Fibroblast of lung (primary cell): Measurements from ENCODE around the gene CDH5. TPM values are rescaled to one million over a fixed set of nuclear protein-coding genes. Genes with fewer than 3 reads are reported as not detected.

Source experiments
- DNase-seq, 2 donors: peaks; one replicate each; pipeline versions ENCODE4 v3.0.0 to v3.0.0-alpha.2; 2010; ENCODE audit warnings: low read depth in 2 of 2
- H2AFZ ChIP-seq: 2 replicates; pipeline ENCODE4 v1.5.1; 2012; ENCODE audit warnings: low read length, control low read depth, inconsistent platforms
- H3K27ac ChIP-seq: 2 replicates; pipeline ENCODE4 v1.5.1; 2011; ENCODE audit warnings: low read length, control low read depth; ENCODE audit not compliant: insufficient read depth
- H3K27me3 ChIP-seq: 2 replicates; pipeline ENCODE4 v1.5.1; 2011; ENCODE audit warnings: mild to moderate bottlenecking, low read length; ENCODE audit not compliant: control insufficient read depth, insufficient read depth
- H3K36me3 ChIP-seq: 2 replicates; pipeline ENCODE4 v1.5.1; 2011; ENCODE audit warnings: low read length; ENCODE audit not compliant: control insufficient read depth, insufficient read depth
- H3K4me1 ChIP-seq: 2 replicates; pipeline ENCODE4 v1.5.1; 2011; ENCODE audit warnings: low read length; ENCODE audit not compliant: control insufficient read depth, insufficient read depth; ENCODE audit errors: extremely low read depth
- H3K4me2 ChIP-seq: 2 replicates; pipeline ENCODE4 v1.5.1; 2011; ENCODE audit warnings: low read length, control low read depth; ENCODE audit not compliant: insufficient read depth; ENCODE audit errors: extremely low read depth
- H3K4me3 ChIP-seq, 4 experiments: fragments of 200-600 bp in 1 of 4; sonication (generic) in 1 of 4; replicated peaks in 1 of 4; 2 replicates each; pipeline ENCODE4 v1.5.1; 2011 to 2016; ENCODE audit warnings: low read length in 4 of 4, low read depth in 3 of 4, mild to moderate bottlenecking in 3 of 4, control low read depth in 2 of 4, inconsistent platforms in 1 of 4, mixed read lengths in 1 of 4; ENCODE audit not compliant: insufficient read depth in 1 of 4; ENCODE audit errors: control extremely low read depth in 1 of 4
- H3K79me2 ChIP-seq: 2 replicates; pipeline ENCODE4 v1.5.1; 2012; ENCODE audit warnings: mild to moderate bottlenecking, low read length, inconsistent platforms; ENCODE audit not compliant: control insufficient read depth, insufficient read depth
- H3K9ac ChIP-seq: 2 replicates; pipeline ENCODE4 v1.5.1; 2011; ENCODE audit warnings: mild to moderate bottlenecking, low read length, control low read depth; ENCODE audit not compliant: insufficient read depth
- H3K9me3 ChIP-seq: 2 replicates; pipeline ENCODE4 v1.5.1; 2012; ENCODE audit warnings: low read depth, low read length; ENCODE audit not compliant: control insufficient read depth, insufficient read depth
- H4K20me1 ChIP-seq: 2 replicates; pipeline ENCODE4 v1.5.1; 2011; ENCODE audit warnings: low read length; ENCODE audit not compliant: control insufficient read depth, insufficient read depth; ENCODE audit errors: extremely low read depth
- EZH2 ChIP-seq: IDR thresholded peaks from 2 replicates; pipeline ENCODE4 v1.5.1; 2012; ENCODE audit warnings: low read length, control low read depth, mild to moderate bottlenecking; ENCODE audit errors: missing control alignments
- polyA plus RNA-seq, 2 donors: library from polyadenylated mRNA; depleted of rRNA in 1 of 2; stranded (reverse) in 1 of 2; unstranded in 1 of 2; fragments of >200 nt; gene quantifications; 2 replicates each; pipeline ENCODE4 v1.2.1, GENCODE V29; 2011 to 2012; ENCODE audit warnings: missing spikeins in 1 of 2
- total RNA-seq: library from RNA; depleted of rRNA; stranded (reverse); fragments of >200 nt; gene quantifications from 2 replicates; pipeline ENCODE4 v1.2.1, GENCODE V29; 2014
- TF ChIP-seq, protein P1 (sequence below), 2 donors: IDR thresholded peaks in 1 of 2; conservative IDR thresholded peaks in 1 of 2; 1 replicate in 1 of 2; 2 replicates in 1 of 2; pipeline ENCODE4 v1.5.1; 2011 to 2012; ENCODE audit warnings: low read length in 2 of 2, control low read depth in 1 of 2, inconsistent platforms in 1 of 2, low read depth in 1 of 2, mild to moderate bottlenecking in 1 of 2

Gene CDH5
- total and polyA plus RNA-seq, 2 donors (not counting 1 experiment from before 2014, with no cell fraction given), result 0.02 TPM; not detected in 1

DNA sequence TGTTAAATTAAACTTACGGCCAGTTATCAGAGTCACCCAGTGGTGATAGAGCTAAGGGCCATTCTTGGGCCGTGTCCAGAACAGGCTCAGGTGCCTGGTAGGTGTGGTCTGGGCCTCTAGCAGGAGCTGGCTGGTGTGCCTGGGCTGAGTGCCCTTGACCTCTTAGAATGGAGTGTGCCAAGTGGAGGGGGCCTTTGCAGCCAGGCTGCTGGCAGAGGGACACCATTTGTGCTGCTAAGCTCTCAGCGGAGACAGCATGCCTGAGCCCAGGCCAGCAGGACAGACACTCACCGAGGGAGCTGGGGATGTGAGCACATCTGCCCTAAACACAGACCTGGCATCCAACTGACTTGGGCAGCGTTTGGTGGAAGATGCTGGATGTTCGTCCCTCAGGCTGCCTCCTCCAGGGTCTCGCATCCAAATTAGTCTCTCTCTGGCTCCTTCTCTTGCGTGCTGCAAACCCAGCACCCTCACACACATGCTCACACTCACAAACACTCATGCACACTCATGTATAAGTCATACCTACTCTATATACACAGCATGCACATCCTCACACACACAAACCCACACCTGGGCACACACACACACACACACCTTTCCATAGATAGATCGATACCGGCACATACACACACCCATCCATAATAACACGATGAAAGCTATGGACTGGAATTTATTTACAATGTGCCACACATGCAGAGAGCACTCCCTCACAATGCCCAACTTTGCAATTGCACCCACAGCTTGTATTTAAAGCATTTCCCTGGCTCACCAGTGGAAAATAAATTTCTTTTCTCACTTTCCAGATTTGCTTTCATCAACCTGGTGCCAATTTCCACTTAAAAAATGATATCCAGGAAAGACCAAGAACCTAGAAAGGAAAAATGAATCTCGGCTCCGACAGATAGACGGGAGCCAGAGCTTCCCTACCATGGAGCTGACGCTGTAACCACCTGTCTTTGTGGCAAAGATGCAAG, 33.6 kb upstream of the CDH5 start:
- Histone ChIP-seq H3K4me2 (no peak overlapping the region), H2AFZ (no peak overlapping the region), H3K27ac (no peak overlapping the region), H3K4me1 (no peaks in the 10 kb centered on the region), H3K79me2 (no peaks in the 10 kb centered on the region), H3K4me3 (no peak overlapping the region), H3K36me3 (no peaks in the 10 kb centered on the region), H3K9me3 (no peaks in the 10 kb centered on the region), H3K9ac (no peak overlapping the region), H4K20me1 (no peaks in the 10 kb centered on the region), H3K27me3 (peaks cover 14% of the 10 kb centered on the region)
- DNase-seq, result no peak
- TF ChIP-seq, protein P1, sequence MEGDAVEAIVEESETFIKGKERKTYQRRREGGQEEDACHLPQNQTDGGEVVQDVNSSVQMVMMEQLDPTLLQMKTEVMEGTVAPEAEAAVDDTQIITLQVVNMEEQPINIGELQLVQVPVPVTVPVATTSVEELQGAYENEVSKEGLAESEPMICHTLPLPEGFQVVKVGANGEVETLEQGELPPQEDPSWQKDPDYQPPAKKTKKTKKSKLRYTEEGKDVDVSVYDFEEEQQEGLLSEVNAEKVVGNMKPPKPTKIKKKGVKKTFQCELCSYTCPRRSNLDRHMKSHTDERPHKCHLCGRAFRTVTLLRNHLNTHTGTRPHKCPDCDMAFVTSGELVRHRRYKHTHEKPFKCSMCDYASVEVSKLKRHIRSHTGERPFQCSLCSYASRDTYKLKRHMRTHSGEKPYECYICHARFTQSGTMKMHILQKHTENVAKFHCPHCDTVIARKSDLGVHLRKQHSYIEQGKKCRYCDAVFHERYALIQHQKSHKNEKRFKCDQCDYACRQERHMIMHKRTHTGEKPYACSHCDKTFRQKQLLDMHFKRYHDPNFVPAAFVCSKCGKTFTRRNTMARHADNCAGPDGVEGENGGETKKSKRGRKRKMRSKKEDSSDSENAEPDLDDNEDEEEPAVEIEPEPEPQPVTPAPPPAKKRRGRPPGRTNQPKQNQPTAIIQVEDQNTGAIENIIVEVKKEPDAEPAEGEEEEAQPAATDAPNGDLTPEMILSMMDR (conservative IDR thresholded peaks at IDR 0.05 in 1 of 2, IDR thresholded peaks at IDR 0.05 in 1 of 2; ENCODE audit: low read depth in 1 of 2, low read length in 2 of 2), result no peak
- TF ChIP-seq EZH2, result no peak

DNA sequence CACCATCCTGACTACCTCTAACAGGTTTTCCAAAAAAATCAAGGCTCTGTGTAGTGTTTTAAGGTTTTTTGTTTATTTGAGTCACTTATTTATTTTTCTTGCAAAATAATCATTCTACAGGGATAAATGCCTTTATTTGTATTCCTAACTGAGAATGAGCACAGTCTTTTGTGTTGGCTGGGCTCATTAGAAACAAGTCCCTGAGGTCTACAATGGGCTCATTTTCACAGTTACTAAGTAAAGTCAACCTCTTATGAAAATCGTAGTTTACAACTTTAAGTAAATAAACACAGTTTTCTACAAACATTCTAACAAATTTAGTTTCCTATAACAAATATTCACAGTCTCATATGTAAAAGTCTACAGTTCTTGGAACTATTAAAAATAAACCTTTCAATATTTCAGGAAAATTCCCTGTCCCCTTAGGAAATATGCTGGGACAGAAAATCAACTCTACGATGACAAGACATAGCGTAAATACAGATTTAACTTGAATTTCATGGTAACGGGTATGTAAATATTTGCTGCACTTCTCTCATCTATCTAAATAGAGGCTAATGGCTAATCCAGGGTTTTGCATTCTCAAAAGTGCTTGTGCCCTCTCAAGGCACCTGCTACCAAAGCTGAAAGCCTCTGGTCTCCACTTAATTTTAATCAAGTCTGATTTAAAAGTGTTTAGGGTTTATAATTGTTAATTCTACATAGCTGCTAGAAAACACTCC, 31.5 kb upstream of the CDH5 start:
- H2AFZ ChIP-seq, result no peak overlapping the region
- H3K4me1 ChIP-seq, result no peaks in the 10 kb centered on the region
- no peaks in the 10 kb centered on the region for H4K20me1 ChIP-seq
- no peaks in the 10 kb centered on the region for H3K9me3 ChIP-seq
- H3K27ac ChIP-seq, result no peak overlapping the region
- no peak overlapping the region for H3K4me3 ChIP-seq
- no peaks in the 10 kb centered on the region for H3K36me3 ChIP-seq
- TF ChIP-seq, protein P1 (conservative IDR thresholded peaks at IDR 0.05 in 1 of 2, IDR thresholded peaks at IDR 0.05 in 1 of 2; ENCODE audit: low read depth in 1 of 2, low read length in 2 of 2), result no peak
- no peak for TF ChIP-seq EZH2
- no peak for DNase-seq
- peaks cover 15% of the 10 kb centered on the region for H3K27me3 ChIP-seq
- no peak overlapping the region for H3K4me2 ChIP-seq
- H3K79me2 ChIP-seq, result no peaks in the 10 kb centered on the region
- no peak overlapping the region for H3K9ac ChIP-seq

DNA sequence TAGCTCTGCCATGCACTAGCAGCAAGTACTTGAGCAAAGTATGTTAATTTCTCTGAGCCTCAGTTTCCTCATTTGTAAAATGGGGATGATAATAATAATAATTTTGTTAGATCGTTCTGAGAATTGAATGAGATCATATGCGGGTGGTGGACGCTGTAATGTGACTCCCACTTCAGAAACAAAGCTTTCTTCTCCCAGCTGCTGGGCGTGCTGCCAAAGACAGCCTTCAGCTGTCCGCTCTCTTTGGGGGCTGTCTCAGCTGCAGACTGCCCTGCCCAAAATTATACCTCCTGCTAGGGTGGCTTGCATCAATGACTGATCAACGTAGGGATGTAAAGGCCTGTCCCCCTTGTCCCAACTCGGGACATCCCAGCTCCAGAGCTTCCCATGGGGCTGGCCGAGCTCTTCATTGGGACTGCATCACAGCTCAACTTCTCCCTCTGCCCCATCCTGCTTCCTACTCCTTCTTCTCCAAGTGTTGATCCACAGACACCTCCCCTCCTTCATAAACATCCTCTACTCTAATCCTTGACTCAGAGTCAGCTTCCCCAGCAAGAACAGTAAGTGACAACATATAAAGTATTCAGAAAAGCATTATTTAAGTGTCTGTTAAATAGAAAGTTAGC, 30.7 kb upstream of the CDH5 start:
- Histone ChIP-seq H4K20me1 (no peaks in the 10 kb centered on the region), H3K36me3 (no peaks in the 10 kb centered on the region), H3K27me3 (peaks cover 15% of the 10 kb centered on the region), H3K27ac (no peak overlapping the region), H3K9ac (no peak overlapping the region), H3K9me3 (no peaks in the 10 kb centered on the region), H3K4me1 (no peaks in the 10 kb centered on the region), H3K4me2 (no peak overlapping the region), H2AFZ (no peak overlapping the region), H3K4me3 (no peak overlapping the region), H3K79me2 (no peaks in the 10 kb centered on the region)
- TF ChIP-seq, protein P1 (conservative IDR thresholded peaks at IDR 0.05 in 1 of 2, IDR thresholded peaks at IDR 0.05 in 1 of 2; ENCODE audit: low read depth in 1 of 2, low read length in 2 of 2), result no peak
- no peak for TF ChIP-seq EZH2
- DNase-seq, result peak; percentile 75 to 85
